Inflammatory macrophage (primary cell): ENCODE data around the gene ARHGEF16.

ENCODE experiments used
- DNase-seq, 2 donors: peaks; one replicate each; pipeline ENCODE4 v3.0.0-alpha.2; 2020 to 2022
- total RNA-seq, 18 experiments: gene quantifications; one replicate each; lab custom pipeline; 2026; ENCODE audit warnings: mixed read lengths in 6 of 18, inconsistent platforms in 2 of 18; lab: John Stamatoyannopoulos, UW

Gene ARHGEF16
- 0 to 1.1 (median 0.42) reads per million in 18 experiments for total RNA-seq

DNA sequence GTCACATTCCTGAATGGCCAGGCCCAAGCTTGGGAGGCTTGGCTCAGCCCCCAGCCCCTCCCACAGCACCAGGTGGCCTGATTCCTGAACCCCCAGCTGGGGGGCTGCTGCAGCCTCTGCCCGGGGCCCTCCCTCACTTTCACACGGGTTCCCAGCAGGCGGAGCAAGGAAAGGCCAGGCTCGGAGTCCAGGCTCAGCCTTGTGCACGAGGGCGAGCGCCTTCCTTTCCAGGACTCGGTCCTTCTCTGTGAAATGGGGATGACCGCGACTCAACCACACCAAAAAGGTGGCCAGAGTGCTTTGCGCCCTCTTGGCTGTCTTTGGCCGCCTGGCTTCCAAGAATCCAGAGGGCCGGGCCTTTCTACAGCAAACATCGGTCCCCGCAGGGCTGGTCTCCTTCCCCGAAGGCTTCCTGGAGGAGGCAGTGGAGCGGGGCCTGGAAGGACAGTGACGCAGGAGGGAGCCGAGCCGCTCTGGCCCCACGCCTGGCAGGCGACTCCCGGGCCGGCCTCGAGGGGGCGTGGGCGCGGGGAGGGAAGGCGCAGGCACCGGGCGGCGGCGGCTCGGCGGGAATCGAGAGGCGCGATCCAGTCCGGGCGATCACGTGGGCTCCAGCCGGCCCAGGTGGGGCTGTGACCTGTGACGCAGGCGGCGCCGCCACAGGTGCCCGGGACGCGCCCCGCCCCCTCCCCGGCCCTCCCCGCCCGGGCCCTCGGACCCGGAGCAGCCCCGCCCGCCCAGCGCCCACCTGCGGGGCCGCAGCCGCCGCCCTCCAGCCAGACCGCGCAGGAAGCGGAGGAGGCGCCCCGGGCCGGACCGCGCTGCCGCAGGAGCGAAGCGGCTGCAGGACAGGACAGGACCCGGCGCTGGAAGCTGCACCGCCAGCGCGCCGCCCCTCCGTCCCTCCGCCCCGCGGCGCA is at the start of gene ARHGEF16:
Gene ARHGEF16 (plus strand): TSS at position 775 of the 920 bp plus-strand sequence. CDS start 8,420 bp downstream, outside the sequence.
- DNase-seq = peak; percentile 22 to 37

DNA sequence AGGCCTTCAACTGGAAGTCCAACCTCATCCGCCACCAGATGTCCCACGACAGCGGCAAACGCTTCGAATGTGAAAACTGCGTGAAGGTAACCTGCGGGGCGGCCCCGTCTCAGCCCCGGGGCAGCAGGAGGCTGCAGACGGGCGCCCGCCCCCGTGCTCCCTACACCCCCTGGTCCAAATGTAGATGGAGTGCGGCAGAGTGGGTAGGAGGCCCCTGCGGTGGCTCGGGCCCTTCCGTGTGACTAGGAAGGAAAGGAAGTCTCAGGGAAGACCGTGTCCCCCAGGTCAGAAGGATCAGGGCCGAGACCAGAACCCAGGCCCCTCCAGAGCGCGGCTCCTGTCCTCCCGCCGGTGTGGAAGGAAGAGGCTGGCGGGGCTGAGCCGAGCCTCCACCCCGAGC is 49.7 kb upstream of the ARHGEF16 start:
- DNase-seq = no peak

DNA sequence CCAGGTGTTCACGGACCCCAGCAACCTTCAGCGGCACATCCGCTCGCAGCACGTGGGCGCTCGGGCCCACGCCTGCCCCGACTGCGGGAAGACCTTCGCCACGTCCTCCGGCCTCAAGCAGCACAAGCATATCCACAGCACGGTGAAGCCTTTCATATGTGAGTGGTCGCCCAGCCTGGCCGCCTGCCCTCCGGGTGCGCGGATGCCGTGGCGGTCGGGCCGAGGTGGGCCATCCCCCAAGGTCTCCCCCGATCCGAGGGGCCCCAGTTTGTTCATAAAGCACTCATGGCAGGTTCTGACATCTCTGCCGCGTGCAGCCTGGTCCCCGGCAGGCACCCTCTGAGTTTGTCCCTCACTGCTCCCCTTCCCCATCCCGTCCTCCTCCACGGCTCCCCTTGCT is 49.0 kb upstream of the ARHGEF16 start:
- no peak for DNase-seq

DNA sequence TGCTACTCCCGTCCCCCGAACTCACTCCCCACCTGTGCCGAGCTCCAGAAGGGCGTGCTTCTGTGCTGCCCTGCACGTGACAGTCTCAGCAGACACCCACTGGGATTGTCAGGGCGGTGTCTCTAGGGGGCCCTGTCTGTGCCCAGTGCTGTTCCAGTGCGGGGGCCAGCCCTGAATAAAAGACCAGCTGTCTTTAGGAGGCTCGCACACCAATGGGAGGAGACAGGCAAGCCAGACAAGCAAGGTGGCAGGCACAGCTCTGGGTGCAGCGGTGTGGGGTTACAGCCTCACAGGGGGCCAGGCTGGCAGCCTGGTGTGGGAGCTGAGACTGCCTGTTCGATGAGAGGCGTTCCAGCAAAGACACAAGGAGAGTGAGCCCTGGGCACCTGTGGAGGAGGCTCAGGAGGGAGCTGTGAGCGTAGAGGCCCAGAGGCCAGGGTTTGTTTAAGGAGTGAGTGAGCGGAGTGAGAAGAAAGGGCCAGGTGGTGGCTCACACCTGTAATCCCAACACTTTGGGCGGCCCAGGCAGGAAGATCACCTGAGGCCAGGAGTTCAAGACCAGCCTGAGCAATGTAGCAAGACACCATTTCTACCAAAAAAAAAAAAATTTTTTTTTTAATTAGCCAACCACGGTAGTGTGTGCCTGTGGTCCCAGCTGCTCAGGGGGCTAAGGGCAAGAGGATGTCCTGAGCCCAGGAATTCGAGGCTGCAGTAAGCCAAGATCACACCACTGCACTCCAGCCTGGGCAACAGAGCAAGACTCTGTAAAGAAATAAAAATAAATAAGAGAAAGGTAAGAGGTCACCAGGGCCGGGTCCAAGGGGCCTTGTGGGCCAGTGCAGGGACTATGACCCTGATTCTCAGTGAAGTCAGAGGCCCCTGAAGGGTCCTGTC is 48.2 kb upstream of the ARHGEF16 start:
- DNase-seq = no peak

DNA sequence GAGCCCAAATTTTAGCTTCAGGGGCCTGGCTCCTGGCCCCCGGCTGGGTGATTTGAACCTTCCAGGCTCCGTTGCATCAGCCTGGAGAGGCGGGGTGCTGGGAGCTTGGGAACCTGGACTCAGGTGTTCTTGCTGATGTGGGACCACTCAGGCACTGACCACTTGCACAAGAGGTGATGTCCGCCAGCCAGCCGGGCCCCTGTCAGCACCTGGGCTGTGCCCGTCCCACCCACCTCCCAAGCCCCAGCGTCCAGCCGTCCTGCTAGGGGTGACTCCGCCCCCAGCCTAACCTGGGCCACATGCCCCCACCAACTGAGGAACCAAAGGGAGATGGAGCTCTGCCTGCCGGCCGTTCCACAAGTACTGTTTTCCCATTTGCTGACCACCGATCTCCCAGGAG is 47.4 kb upstream of the ARHGEF16 start:
- DNase-seq = no peak

DNA sequence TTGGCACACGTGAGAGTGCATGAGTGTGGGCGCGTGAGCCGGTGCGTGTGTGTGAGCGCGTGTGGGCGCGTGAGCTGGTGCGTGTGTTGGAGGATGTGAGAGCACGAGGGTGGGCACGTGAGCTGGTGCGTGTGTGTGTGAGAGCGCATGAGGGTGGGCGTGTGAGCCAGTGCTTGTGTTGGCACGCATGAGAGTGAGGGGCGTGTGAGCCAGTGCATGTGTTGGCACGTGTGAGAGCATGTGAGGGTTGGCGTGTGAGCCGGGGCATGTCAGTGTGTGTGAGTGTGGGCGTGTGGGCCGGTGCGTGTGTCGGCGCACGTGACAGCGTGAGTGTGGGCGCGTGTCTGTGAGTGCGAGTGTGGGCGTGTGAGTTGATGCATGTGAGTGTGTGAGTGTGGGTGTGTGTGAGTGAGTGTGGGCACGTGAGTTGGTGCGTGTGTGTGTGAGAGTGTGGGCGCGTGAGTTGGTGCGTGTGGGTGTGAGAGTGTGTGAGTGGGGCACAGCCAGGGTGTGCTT is 45.7 kb upstream of the ARHGEF16 start:
- no peak for DNase-seq

DNA sequence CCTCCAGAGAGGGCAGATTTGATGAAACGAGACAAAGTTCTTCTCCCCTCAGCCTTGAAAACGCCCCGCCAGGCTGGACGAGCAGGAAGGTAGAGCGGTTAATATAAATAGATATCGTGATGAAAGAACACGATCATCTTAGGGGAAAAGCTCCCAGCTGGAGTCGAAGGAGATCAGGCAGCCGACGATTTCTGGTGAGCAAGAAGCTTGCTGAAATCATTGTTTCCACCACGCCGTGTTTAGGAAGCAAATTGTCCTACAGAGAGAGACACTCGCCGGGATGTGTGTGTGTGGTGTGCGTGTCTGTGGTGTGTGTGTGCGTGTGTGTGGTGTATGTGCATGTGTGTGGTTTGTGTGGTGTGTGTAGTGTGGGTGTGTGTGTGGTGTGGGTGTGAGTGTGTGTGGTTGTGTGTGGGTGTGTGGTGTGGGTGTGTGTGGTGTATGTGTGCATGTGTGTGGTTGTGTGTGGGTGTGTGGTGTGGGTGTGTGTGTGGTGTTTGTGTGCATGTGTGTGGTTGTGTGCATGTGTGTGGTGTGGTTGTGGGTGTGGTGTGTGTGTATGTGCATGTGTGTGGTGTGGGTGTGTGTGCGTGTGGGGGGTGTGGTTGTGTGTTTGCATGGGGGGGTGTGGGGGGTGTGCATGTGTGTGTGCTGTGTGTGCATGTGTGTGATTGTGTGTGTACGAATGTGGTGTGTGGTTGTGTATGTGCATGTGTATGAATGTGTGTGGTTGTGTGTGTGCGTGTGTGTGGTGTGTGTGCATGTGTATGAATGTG is 44.9 kb upstream of the ARHGEF16 start:
- DNase-seq = no peak

DNA sequence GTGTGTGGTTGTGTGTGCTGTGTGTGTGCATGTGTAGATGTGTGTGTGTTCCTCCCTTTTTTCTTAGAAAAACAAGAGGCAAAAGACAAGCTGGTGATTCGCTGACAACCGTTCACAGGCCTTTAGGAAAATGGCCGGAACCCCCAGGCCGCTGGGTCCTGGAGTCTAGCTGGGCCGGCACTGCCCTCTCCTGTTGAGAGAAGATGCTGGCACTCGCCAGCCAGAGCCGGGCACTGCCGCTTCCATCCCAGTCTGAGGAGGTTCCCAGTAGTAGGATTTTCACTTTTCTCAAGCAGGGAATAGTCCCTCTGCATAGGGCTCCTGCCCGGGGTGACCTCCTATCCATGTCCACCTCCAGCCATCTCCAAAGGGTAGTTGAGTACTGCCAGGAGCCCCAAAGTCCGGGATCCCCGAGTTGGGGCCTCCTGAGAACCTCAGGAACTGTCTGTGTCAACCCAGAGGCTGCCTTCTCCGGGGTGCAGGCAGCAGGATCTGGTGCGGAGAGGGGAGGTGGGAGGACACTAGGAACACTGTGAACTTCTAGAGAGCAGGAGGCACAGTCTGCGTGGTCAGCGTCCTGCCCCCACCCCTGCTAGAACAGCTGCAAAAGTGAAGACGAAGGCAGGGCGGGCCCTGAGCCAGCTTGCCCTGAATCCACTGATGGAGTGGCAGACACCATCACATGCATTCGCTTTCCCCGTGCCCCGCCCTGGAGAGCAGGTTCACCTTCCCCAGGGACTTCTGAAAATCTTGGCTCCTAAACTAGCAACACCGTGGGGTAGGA is 44.1 kb upstream of the ARHGEF16 start:
- DNase-seq = no peak

- DNase-seq = no peak
These were observed 42.7 kb upstream of the ARHGEF16 start for GRCh38 chr1:3411806-3412205.

GRCh38 chr1:3412376-3412775 is 42.1 kb upstream of the ARHGEF16 start:
- DNase-seq = no peak

- no peak for DNase-seq
These were observed 40.3 kb upstream of the ARHGEF16 start for GRCh38 chr1:3413975-3414710.

GRCh38 chr1:3415260-3416090 is 39.0 kb upstream of the ARHGEF16 start:
- DNase-seq = no peak

DNA sequence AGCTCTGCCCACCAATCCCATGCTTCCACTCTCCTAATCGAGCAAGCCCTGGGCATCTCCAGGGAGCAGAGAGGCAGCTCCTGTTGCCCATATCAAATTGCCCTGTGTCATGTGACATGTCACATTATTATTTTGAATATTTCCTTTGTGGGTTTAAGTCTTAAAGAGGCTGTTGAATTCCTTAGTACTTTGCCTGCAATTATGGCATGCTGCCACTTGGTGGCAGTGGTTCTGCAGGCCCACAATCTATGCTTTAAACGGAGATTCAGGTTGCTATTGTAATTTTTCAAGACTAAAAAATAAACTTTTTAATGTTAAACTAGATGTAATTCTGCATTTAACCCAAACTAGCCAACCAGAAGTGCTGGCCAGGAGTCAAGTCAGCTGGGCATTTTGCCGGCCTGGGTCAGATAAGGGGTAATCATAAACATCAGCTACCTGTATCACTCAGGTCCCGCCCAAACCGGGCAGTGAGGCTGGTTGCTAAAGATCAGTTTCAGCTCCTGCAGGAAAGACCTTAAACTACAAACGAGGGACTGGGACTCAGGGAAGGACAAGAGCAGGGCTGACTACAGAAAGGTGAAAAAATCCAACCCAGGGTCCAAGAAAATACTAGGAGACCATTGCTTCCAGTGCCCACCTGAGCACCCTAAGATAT is 37.3 kb upstream of the ARHGEF16 start:
- DNase-seq = peak in 1 of 2 donors; percentile 9

DNA sequence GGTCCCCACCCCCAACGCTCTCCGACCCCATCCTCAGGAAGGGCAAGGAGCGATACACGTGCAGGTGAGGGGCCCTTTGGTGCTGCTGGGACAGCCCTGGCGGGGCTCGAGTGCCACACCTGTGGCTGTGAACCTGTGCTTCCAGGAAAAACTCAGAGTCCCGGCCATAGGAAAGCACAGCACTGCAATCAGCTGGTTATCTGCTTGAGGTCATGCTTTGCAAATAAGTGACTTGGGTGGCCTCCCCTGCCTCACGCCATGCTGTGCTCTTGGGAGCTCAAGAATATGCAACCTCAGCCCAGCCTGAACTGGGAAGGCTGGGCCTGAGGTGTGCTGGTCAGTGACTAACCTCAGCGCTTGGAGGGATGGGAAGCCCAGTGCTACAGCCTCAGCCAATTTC is 36.5 kb upstream of the ARHGEF16 start:
- no peak for DNase-seq

DNA sequence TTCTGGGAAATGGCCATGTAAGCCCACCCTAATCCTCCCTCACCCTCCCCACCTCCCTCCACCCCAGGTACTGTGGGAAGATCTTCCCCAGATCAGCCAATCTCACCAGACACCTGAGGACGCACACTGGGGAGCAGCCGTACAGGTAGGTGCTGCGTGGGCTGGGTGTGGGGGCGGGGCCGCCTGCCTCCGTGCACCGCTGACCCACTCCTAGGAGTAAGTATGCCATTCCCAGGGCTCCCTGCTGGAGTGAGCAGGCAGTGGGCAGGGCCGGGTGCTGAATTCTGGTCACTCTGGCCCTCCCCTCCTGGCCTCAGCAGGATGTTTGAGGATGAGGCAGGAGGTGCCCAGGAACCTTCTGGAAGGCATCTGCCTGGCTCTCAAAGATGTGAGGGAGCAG is 35.9 kb upstream of the ARHGEF16 start:
- no peak for DNase-seq

- DNase-seq = no peak
These were observed 34.9 kb upstream of the ARHGEF16 start for GRCh38 chr1:3419415-3420204.

- DNase-seq = no peak
These were observed 34.1 kb upstream of the ARHGEF16 start for GRCh38 chr1:3420218-3420951.

GRCh38 chr1:3422638-3423037 is 31.8 kb upstream of the ARHGEF16 start:
- no peak for DNase-seq
